ENCODE measurements around the gene PRKAA1.

- no peak for TF ChIP-seq CTCF (conservative IDR thresholded peaks at IDR 0.05)
- no peak for TF ChIP-seq EZH2 (IDR thresholded peaks at IDR 0.05; ENCODE audit: low read depth)
Observed at GRCh38 chr5:40791715-40792139, 6.4 kb downstream of the PRKAA1 start.

Data from PC-9 (cell line).